Mammary epithelial cell (primary cell): Measurements from ENCODE around the gene ROR1.

Experiments
- CTCF ChIP-seq, 2 donors: IDR thresholded peaks in 1 of 2; conservative IDR thresholded peaks in 1 of 2; 2 replicates each; pipeline ENCODE4 v1.5.1; 2011 to 2012; ENCODE audit warnings: inconsistent platforms in 2 of 2, low read length in 2 of 2, mild to moderate bottlenecking in 2 of 2, control low read depth in 1 of 2, low read depth in 1 of 2; ENCODE audit not compliant: insufficient read depth in 1 of 2; ENCODE audit errors: extremely low read depth in 1 of 2
- EZH2 ChIP-seq: IDR thresholded peaks from 2 replicates; pipeline ENCODE4 v1.6.1; 2012; ENCODE audit warnings: low read length, inconsistent platforms, borderline replicate concordance

GRCh38 chr1:63914241-63914640 is 140.4 kb downstream of the ROR1 start:
- TF ChIP-seq CTCF (conservative IDR thresholded peaks at IDR 0.05 in 1 of 2, IDR thresholded peaks at IDR 0.05 in 1 of 2; ENCODE audit: extremely low read depth in 1 of 2, insufficient read depth in 1 of 2, low read depth in 1 of 2, low read length in 2 of 2) = no peak
- no peak for TF ChIP-seq EZH2
